Liver (tissue), 9 donors: ENCODE results near the gene TMCC2. TPM values are rescaled to one million over a fixed set of nuclear protein-coding genes. Genes with fewer than 3 reads are reported as not detected.

Experiments
- DNase-seq: peaks from one replicate; pipeline ENCODE4 v3.0.0-alpha.2; 2017; ENCODE audit warnings: low spot score
- H3K27ac ChIP-seq, 2 donors: one replicate each; pipeline ENCODE4 v1.7.0; 2013; ENCODE audit warnings: inconsistent platforms in 2 of 2, low read length in 2 of 2, control low read depth in 1 of 2, low read depth in 1 of 2, mild to moderate bottlenecking in 1 of 2
- H3K27me3 ChIP-seq, 4 donors: one replicate each; pipeline versions ENCODE4 v1.6.1 to v1.7.0; 2013; ENCODE audit warnings: low read length in 3 of 4, inconsistent platforms in 1 of 4, mild to moderate bottlenecking in 1 of 4, moderate library complexity in 1 of 4; ENCODE audit not compliant: control insufficient read depth in 4 of 4, insufficient read depth in 4 of 4
- H3K36me3 ChIP-seq, 4 donors: one replicate each; pipeline versions ENCODE4 v1.6.1 to v1.7.0; 2013; ENCODE audit warnings: low read length in 3 of 4, mild to moderate bottlenecking in 3 of 4, low read depth in 1 of 4, moderate library complexity in 1 of 4; ENCODE audit not compliant: control insufficient read depth in 4 of 4, insufficient read depth in 3 of 4
- H3K4me1 ChIP-seq, 4 donors: one replicate each; pipeline versions ENCODE4 v1.6.1 to v1.7.0; 2013; ENCODE audit warnings: low read length in 3 of 4, mild to moderate bottlenecking in 3 of 4, moderate library complexity in 1 of 4; ENCODE audit not compliant: control insufficient read depth in 4 of 4, insufficient read depth in 4 of 4
- H3K4me3 ChIP-seq, 3 donors: one replicate each; pipeline versions ENCODE4 v1.6.1 to v1.7.0; 2013; ENCODE audit warnings: low read length in 3 of 3, control low read depth in 1 of 3, low read depth in 1 of 3, mild to moderate bottlenecking in 1 of 3
- H3K9ac ChIP-seq, 2 donors: one replicate each; pipeline ENCODE4 v1.7.0; 2013; ENCODE audit warnings: low read length in 2 of 2, mild to moderate bottlenecking in 2 of 2, moderate library complexity in 2 of 2, control low read depth in 1 of 2, low read depth in 1 of 2
- H3K9me3 ChIP-seq, 4 donors: one replicate each; pipeline versions ENCODE4 v1.6.1 to v1.7.0; 2013; ENCODE audit warnings: low read length in 3 of 4; ENCODE audit not compliant: control insufficient read depth in 4 of 4
- CTCF ChIP-seq: fragments of 150-350 bp; IDR thresholded peaks from 2 replicates; pipeline ENCODE4 v1.5.1; 2017; ENCODE audit warnings: improper control_type of control experiment, low read depth, low read length; ENCODE audit not compliant: missing input control
- FOXA1 ChIP-seq: IDR thresholded peaks from 2 replicates; pipeline ENCODE4 v1.6.1; 2016; ENCODE audit warnings: antibody characterized with exemption
- FOXA2 ChIP-seq: IDR thresholded peaks from 2 replicates; pipeline ENCODE4 v1.6.1; 2016; ENCODE audit warnings: antibody characterized with exemption
- GABPA ChIP-seq, 2 donors: IDR thresholded peaks in 1 of 2; conservative IDR thresholded peaks in 1 of 2; 2 replicates each; pipeline ENCODE4 v1.6.1; 2016; ENCODE audit warnings: antibody characterized with exemption in 2 of 2, mild to moderate bottlenecking in 1 of 2, moderate library complexity in 1 of 2
- HNF4G ChIP-seq: IDR thresholded peaks from 2 replicates; pipeline ENCODE4 v1.6.1; 2016; ENCODE audit warnings: antibody characterized with exemption
- JUND ChIP-seq, 2 donors: IDR thresholded peaks; 2 replicates each; pipeline ENCODE4 v1.6.1; 2016; ENCODE audit warnings: antibody characterized with exemption in 2 of 2
- NR2F2 ChIP-seq: IDR thresholded peaks from 2 replicates; pipeline ENCODE4 v1.6.1; 2016; ENCODE audit warnings: antibody characterized with exemption
- RAD21 ChIP-seq, 2 donors: IDR thresholded peaks; 2 replicates each; pipeline ENCODE4 v1.6.1; 2016; ENCODE audit warnings: antibody characterized with exemption in 2 of 2, mild to moderate bottlenecking in 2 of 2
- REST ChIP-seq: IDR thresholded peaks from 2 replicates; pipeline ENCODE4 v1.6.1; 2016; ENCODE audit warnings: antibody characterized with exemption, mild to moderate bottlenecking
- RXRA ChIP-seq, 2 donors: IDR thresholded peaks; 2 replicates each; pipeline ENCODE4 v1.6.1; 2017 to 2018; ENCODE audit warnings: antibody characterized with exemption in 2 of 2, mild to moderate bottlenecking in 1 of 2
- SP1 ChIP-seq: IDR thresholded peaks from 2 replicates; pipeline ENCODE4 v1.6.1; 2018; ENCODE audit warnings: antibody characterized with exemption, mild to moderate bottlenecking
- TAF1 ChIP-seq: conservative IDR thresholded peaks from 2 replicates; pipeline ENCODE4 v1.6.1; 2016; ENCODE audit warnings: antibody characterized with exemption, mild to moderate bottlenecking
- YY1 ChIP-seq: IDR thresholded peaks from 2 replicates; pipeline ENCODE4 v1.6.1; 2016; ENCODE audit warnings: antibody characterized with exemption, mild to moderate bottlenecking
- WGBS: extraction: QIAGEN DNeasy Blood & Tissue Kit; methylation state at CpG from one replicate; pipeline ENCODE4 v1.1.7; 2013; 5-methylcytosine and 5-hydroxymethylcytosine counted together
- polyA plus RNA-seq, 2 donors: library from polyadenylated mRNA; stranded (reverse) in 1 of 2; unstranded in 1 of 2; fragments of 200-250 nt in 1 of 2; fragments of >200 nt in 1 of 2; fragmentation: Nextera tagmentation in 1 of 2; extraction: Ambion mirVana in 1 of 2; gene quantifications; one replicate each; pipeline versions ENCODE4 v1.2.1 to v1.2.3, GENCODE V29; 2013 to 2015
- total RNA-seq, 2 donors: library from RNA; depleted of rRNA; stranded (reverse); fragments of >200 nt; gene quantifications; one replicate each; pipeline ENCODE4 v1.2.3, GENCODE V29; 2014
- donor health status: healthy.
- donor health status: healthy.
- donor health status: healthy.
- donor health status: healthy.
- donor health status: healthy.

The TMCC2 gene
- total and polyA plus RNA-seq, 4 donors = 0.06 to 452 (median 0.21) TPM

GRCh38 chr1:205286335-205286950 is 58.7 kb downstream of the TMCC2 start:
- Histone ChIP-seq H3K4me1 (peaks cover 0 to 9% (median 2%) of the 10 kb centered on the region in 4 donors), H3K27me3 (no peaks in the 10 kb centered on the region), H3K9ac (no peak overlapping the region), H3K27ac (no peak overlapping the region), H3K4me3 (no peak overlapping the region), H3K36me3 (no peaks in the 10 kb centered on the region), H3K9me3 (no peaks in the 10 kb centered on the region)
- DNase-seq = no peak
- 88% methylated on average over 9 of the region's 9 CpGs for WGBS
- no peak for TF ChIP-seq NR2F2
- TF ChIP-seq REST = no peak
- TF ChIP-seq GABPA (IDR thresholded peaks at IDR 0.05 in 1 of 2, conservative IDR thresholded peaks at IDR 0.05 in 1 of 2) = no peak
- no peak for TF ChIP-seq SP1
- no peak for TF ChIP-seq YY1
- TF ChIP-seq TAF1 = no peak
- no peak for TF ChIP-seq RAD21 (IDR thresholded peaks at IDR 0.05)

GRCh38 chr1:205287076-205287475 is 59.3 kb downstream of the TMCC2 start:
- no peak overlapping the region for H3K27ac ChIP-seq
- no peak overlapping the region for H3K4me3 ChIP-seq
- no peak for DNase-seq
- no peak for TF ChIP-seq CTCF
- no peak for TF ChIP-seq YY1
- no peak for TF ChIP-seq FOXA2
- no peak for TF ChIP-seq HNF4G
- TF ChIP-seq RXRA (IDR thresholded peaks at IDR 0.05) = no peak
- WGBS = 96% methylated on average over 3 of the region's 3 CpGs
- no peak overlapping the region for H3K9ac ChIP-seq
- H3K36me3 ChIP-seq = no peaks in the 10 kb centered on the region
- no peaks in the 10 kb centered on the region for H3K9me3 ChIP-seq
- H3K4me1 ChIP-seq = peaks cover 0 to 9% (median 2%) of the 10 kb centered on the region in 4 donors
- no peaks in the 10 kb centered on the region for H3K27me3 ChIP-seq

- Histone ChIP-seq H3K4me1 (peaks cover 0 to 9% (median 2%) of the 10 kb centered on the region in 4 donors), H3K27ac (peak overlapping the region; percentile 1 to 67), H3K4me3 (no peak overlapping the region), H3K27me3 (no peaks in the 10 kb centered on the region), H3K36me3 (no peaks in the 10 kb centered on the region), H3K9me3 (no peaks in the 10 kb centered on the region), H3K9ac (no peak overlapping the region)
- WGBS = 68% methylated on average over 8 of the region's 8 CpGs
- no peak for TF ChIP-seq FOXA1
- no peak for TF ChIP-seq JUND (IDR thresholded peaks at IDR 0.05)
- TF ChIP-seq SP1 = peak; percentile 51
- DNase-seq = no peak
Observed at GRCh38 chr1:205287767-205288559, 60.2 kb downstream of the TMCC2 start.
